ENCODE results near the gene UPK3A.

The UPK3A gene

DNA sequence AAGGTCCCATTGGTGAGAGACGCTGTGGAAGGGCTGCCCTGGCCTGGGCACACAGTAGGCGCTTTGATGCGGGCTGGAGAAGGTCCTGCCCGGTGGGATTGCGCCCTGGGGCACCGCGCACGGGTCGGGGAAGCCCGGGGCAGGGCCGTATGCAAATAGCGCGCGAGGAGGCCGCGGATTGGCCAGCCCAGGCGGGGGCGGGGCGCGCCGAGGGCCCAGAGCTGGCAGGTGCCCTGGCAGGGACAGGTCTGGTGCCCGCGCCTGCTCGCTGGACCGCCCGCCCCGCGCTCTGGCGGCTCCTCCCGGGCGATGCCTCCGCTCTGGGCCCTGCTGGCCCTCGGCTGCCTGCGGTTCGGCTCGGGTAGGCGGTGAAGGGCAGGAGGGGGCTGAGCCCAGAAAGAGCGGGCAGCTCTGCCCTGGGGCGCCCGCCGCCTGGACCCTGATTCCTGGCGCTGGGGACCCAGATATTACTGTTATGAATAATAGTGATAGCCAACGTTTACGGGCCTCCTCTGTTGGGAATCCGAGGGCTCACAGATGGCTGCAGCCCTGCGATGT, at the start of gene UPK3A:
Gene UPK3A, plus strand, starts transcription at position 245 of the 558 bp plus-strand sequence. Its CDS starts 65 bp downstream, at position 310.
- peak; percentile 73 for DNase-seq
- Histone ChIP-seq H3K4me2 (ENCODE audit: low read depth, low read length) (peak within 1 kb of the TSS; percentile 79), H3F3A (ENCODE audit: insufficient read depth, low read length) (no peaks in the 10 kb centered on the region), H4K20me1 (ENCODE audit: insufficient read depth, low read length) (no peaks in the 10 kb centered on the region), H3K4me1 (ENCODE audit: low read length) (peaks cover 4% of the 10 kb centered on the region; the same call in 1 of the 2 replicates), H3K27ac (ENCODE audit: low read length) (no peak within 1 kb of the TSS), H3K79me2 (ENCODE audit: low read length) (no peaks in the 10 kb centered on the region), H3K27me3 (replicated peaks; ENCODE audit: insufficient read depth, low read length) (peaks cover 18% of the 10 kb centered on the region), H3K36me3 (replicated peaks; ENCODE audit: insufficient read depth, low read length) (no peaks in the 10 kb centered on the region), H3K9ac (ENCODE audit: low read length) (no peak within 1 kb of the TSS), H3K4me3 (ENCODE audit: low read length) (peak within 1 kb of the TSS; percentile 46), H3K9me2 (replicated peaks; ENCODE audit: insufficient read depth, low read length) (no peaks in the 10 kb centered on the region), H2AFZ (ENCODE audit: low read length) (0 out of 2 replicates have a peak within 1 kb of the TSS, but pooled peaks have one; percentile 39), H3K9me3 (replicated peaks; ENCODE audit: insufficient read depth, low read length) (no peaks in the 10 kb centered on the region)
- TF ChIP-seq EZH2 (optimal IDR thresholded peaks at IDR 0.05; ENCODE audit: low read depth, low read length) = no peak
- TF ChIP-seq, protein P1, sequence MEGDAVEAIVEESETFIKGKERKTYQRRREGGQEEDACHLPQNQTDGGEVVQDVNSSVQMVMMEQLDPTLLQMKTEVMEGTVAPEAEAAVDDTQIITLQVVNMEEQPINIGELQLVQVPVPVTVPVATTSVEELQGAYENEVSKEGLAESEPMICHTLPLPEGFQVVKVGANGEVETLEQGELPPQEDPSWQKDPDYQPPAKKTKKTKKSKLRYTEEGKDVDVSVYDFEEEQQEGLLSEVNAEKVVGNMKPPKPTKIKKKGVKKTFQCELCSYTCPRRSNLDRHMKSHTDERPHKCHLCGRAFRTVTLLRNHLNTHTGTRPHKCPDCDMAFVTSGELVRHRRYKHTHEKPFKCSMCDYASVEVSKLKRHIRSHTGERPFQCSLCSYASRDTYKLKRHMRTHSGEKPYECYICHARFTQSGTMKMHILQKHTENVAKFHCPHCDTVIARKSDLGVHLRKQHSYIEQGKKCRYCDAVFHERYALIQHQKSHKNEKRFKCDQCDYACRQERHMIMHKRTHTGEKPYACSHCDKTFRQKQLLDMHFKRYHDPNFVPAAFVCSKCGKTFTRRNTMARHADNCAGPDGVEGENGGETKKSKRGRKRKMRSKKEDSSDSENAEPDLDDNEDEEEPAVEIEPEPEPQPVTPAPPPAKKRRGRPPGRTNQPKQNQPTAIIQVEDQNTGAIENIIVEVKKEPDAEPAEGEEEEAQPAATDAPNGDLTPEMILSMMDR (IDR thresholded peaks at IDR 0.05; ENCODE audit: low read length) = no peak
- TF ChIP-seq EZH2phosphoT487 (IDR thresholded peaks at IDR 0.05; ENCODE audit: low read length) = no peak

DNA sequence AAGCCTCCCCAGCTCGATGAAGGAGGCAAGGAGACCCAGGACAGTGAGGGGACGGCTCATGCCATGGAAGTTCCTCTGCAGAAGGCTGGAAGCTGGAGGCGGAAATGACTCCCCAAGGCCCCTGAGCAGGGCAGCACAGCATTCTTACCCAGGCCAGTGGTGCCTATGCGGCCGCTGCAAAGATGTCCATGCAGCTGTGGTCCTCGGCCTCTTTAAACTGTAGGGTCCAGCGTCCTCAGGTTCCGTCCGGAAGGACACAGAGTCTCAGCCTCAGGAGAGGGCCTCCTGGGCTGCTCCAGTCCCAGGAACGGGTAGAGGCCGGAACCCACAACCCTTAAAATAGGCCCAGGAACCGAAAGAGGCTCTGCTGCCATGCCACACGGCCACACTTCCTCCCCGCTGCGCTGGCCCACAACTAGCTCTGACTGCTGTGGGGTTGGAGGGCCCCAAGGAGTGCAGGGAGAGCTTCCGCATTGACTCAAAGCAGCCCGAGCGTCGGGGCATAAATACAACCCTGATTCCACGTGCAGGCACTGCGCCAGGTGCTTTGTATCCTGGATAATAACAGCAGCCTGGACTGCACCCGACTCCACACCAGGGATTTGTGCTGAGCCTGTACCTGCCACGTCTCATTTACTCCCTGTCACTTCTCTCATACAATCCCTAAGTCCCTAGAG, 49.5 kb upstream of the UPK3A start:
- H3K79me2 ChIP-seq (ENCODE audit: low read length) = peaks cover 89% of the 10 kb centered on the region

DNA sequence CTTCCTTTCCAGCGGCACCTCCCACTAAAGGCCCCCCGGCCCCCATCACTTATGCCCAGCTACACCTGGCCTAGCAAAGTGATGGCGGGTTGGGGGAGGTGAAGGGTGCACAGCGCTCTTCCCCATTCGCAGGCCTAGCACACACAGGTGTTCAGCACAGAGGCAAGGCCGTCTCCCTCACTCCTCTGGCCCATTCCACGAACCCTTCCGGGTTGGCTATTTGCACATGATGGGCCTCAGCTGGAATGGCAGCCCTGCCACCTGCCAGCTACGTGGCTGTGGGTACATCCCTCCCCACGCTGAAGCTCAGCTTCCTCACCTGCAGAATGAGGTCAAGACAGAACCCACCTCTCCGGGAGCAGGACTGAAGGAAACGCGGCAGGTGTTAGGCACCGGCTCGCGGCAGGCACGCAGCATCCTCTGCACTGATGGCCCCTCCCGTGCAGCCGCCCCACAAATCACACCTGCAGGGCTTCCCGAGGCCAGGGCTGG, 48.9 kb upstream of the UPK3A start:
- Histone ChIP-seq H3K36me3 (replicated peaks; ENCODE audit: insufficient read depth, low read length) (no peaks in the 10 kb centered on the region), H3K4me3 (ENCODE audit: low read length) (peak overlapping the region; percentile 58; the same call in 1 of the 2 replicates), H4K20me1 (ENCODE audit: insufficient read depth, low read length) (no peaks in the 10 kb centered on the region), H3K79me2 (ENCODE audit: low read length) (peaks cover 85% of the 10 kb centered on the region), H2AFZ (ENCODE audit: low read length) (peak overlapping the region; percentile 2), H3K9me3 (replicated peaks; ENCODE audit: insufficient read depth, low read length) (no peaks in the 10 kb centered on the region), H3K4me1 (ENCODE audit: low read length) (peaks cover 56% of the 10 kb centered on the region), H3K9me2 (replicated peaks; ENCODE audit: insufficient read depth, low read length) (no peaks in the 10 kb centered on the region), H3K27me3 (replicated peaks; ENCODE audit: insufficient read depth, low read length) (no peaks in the 10 kb centered on the region), H3K27ac (ENCODE audit: low read length) (peak overlapping the region; percentile 93), H3K4me2 (ENCODE audit: low read depth, low read length) (peak overlapping the region; percentile 87), H3K9ac (ENCODE audit: low read length) (peak overlapping the region; percentile 69), H3F3A (ENCODE audit: insufficient read depth, low read length) (peaks cover 23% of the 10 kb centered on the region)
- peak; percentile 81 for DNase-seq
- TF ChIP-seq EZH2phosphoT487 (IDR thresholded peaks at IDR 0.05; ENCODE audit: low read length) (no peak), EZH2 (optimal IDR thresholded peaks at IDR 0.05; ENCODE audit: low read depth, low read length) (no peak)
- TF ChIP-seq, protein P1 (IDR thresholded peaks at IDR 0.05; ENCODE audit: low read length) = no peak

More for the DNA sequence above, 49.5 kb upstream of the UPK3A start:
- Histone ChIP-seq H3K27ac (ENCODE audit: low read length) (peak overlapping the region; percentile 93), H2AFZ (ENCODE audit: low read length) (peak overlapping the region; percentile 12), H3K4me3 (ENCODE audit: low read length) (peak overlapping the region; percentile 58), H3K9me2 (replicated peaks; ENCODE audit: insufficient read depth, low read length) (no peaks in the 10 kb centered on the region), H4K20me1 (ENCODE audit: insufficient read depth, low read length) (no peaks in the 10 kb centered on the region), H3K36me3 (replicated peaks; ENCODE audit: insufficient read depth, low read length) (no peaks in the 10 kb centered on the region), H3K4me2 (ENCODE audit: low read depth, low read length) (peak overlapping the region; percentile 87), H3K9me3 (replicated peaks; ENCODE audit: insufficient read depth, low read length) (no peaks in the 10 kb centered on the region), H3K27me3 (replicated peaks; ENCODE audit: insufficient read depth, low read length) (no peaks in the 10 kb centered on the region), H3F3A (ENCODE audit: insufficient read depth, low read length) (peaks cover 23% of the 10 kb centered on the region), H3K9ac (ENCODE audit: low read length) (peak overlapping the region; percentile 69), H3K4me1 (ENCODE audit: low read length) (peaks cover 56% of the 10 kb centered on the region)
- TF ChIP-seq EZH2phosphoT487 (IDR thresholded peaks at IDR 0.05; ENCODE audit: low read length) (no peak), EZH2 (optimal IDR thresholded peaks at IDR 0.05; ENCODE audit: low read depth, low read length) (no peak)
- TF ChIP-seq, protein P1 (IDR thresholded peaks at IDR 0.05; ENCODE audit: low read length) = no peak
- peak; percentile 88 for DNase-seq

Data from MM.1S (cell line).